CD4-positive, alpha-beta T cell treated with Interferon alpha-2 for 1 hour (primary cell): ENCODE results near the gene SFXN1.

Source experiments
- DNase-seq, 2 donors: peaks; one replicate each; pipeline ENCODE4 v3.0.0-alpha.2; 2020 to 2022

The SFXN1 gene

DNA sequence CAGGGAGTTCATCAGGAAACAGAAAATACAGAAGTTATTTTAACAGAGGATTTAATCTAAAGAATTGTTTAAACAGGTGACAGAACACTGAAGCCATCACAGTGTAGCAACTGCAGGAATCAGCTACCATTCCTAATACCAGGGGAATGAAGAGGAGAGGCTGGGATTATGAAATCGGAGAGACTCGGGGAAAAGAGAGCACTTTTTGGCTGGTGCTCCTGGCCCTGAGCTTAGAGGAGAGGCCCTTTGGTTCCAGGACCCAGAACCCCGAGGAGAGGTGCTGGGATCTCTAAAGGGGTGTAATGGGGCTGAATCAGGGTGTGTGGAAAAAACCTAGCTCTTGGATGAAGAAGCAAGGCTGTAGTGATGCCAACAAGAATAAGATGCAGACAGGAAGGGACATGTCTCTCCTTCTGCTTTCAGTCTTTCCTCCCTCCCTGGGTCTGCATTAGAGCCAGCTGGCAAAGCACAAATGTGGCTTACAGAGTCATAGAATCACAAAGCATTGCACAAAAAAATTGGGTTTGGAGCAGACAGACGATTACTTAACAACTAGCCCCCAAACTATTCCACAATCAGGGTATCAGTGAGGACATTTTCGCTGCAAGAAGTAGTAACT is 11.6 kb upstream of the SFXN1 start:
- no peak for DNase-seq

- no peak for DNase-seq
Observed at GRCh38 chr5:175467983-175468690, 10.2 kb upstream of the SFXN1 start.

DNA sequence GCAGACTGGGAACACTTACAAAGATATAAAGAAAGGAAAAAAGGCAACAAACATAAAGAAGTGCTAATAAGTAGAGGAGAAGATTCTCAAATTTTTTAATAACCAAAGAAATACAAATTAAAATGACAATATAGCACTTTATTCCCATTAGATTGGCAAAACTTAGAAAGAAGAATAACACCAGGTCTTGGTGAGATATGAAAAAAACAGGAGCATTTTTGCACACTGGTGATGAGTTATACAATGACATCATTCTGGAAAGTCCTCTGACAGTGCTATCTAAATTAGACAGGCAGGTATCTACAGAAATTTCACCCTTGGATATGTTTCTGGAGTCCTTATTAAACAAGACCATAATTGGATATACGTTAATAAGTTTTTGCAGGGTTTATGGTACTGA is 9.5 kb upstream of the SFXN1 start:
- no peak for DNase-seq

- DNase-seq, result no peak
Observed at GRCh38 chr5:175469916-175470315, 8.4 kb upstream of the SFXN1 start.

- DNase-seq, result no peak
Observed at GRCh38 chr5:175470781-175471180, 7.6 kb upstream of the SFXN1 start.

DNA sequence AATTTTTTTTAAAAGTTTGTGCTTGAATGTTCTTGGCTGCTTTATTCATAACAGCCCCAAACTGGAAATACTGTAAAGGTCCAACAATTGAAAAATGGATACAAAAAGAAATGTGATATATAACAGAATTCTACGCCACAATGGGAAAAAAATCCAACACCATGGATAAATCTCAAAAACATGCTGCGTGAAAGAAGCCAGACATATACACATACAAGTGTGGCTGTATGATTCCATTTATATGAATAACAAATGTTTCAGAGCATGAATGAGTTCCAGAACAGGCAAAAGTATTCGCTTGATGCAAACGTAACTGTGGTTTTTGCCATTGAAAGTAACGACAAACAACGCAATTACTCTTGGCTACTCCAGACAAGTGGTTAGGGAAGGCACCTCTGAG is 7.2 kb upstream of the SFXN1 start:
- no peak for DNase-seq

DNA sequence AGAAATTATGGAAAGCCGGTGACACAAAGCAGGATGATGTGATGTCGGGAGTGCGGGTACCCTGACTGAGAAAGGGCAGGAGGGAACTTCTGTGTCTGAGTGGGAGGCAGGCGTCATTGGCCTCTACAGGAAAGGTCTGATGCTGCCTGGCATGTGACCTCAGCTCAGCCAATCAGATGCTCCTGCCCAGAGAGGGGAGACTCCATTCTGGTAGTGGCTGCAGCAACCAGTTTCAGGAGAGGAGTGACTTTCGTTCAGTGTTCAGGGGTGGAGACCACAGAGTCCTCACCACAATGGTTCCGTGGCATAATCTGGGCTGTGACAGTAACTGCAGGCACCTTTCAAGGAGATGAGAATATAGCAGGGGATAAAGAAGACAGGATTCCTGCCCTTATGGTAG is 6.7 kb upstream of the SFXN1 start:
- DNase-seq, result no peak

GRCh38 chr5:175472378-175472777 is 6.0 kb upstream of the SFXN1 start:
- DNase-seq, result no peak

- DNase-seq, result no peak
Observed at GRCh38 chr5:175475248-175475647, 3.1 kb upstream of the SFXN1 start.

GRCh38 chr5:175477440-175477839 is 920 bp upstream of the SFXN1 start:
- no peak for DNase-seq

DNA sequence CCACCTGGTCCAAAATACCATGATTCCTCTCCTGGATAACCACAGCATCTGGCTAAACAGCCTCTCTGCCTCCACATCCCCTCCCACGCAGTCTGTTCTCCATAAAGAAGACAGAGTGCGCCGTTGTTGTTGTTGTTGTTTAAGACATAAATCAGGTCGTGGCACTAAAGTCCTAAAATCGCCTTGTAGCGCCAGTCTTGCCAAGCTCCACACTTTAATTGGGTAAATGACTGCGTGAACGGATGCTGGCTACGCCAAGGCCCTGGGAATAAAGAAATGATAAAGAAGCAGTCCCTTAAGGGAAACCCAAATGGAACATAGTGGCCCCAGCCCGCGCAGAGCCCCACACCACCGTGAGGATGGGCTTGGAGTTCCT is 364 bp upstream of the SFXN1 start:
- no peak for DNase-seq

DNA sequence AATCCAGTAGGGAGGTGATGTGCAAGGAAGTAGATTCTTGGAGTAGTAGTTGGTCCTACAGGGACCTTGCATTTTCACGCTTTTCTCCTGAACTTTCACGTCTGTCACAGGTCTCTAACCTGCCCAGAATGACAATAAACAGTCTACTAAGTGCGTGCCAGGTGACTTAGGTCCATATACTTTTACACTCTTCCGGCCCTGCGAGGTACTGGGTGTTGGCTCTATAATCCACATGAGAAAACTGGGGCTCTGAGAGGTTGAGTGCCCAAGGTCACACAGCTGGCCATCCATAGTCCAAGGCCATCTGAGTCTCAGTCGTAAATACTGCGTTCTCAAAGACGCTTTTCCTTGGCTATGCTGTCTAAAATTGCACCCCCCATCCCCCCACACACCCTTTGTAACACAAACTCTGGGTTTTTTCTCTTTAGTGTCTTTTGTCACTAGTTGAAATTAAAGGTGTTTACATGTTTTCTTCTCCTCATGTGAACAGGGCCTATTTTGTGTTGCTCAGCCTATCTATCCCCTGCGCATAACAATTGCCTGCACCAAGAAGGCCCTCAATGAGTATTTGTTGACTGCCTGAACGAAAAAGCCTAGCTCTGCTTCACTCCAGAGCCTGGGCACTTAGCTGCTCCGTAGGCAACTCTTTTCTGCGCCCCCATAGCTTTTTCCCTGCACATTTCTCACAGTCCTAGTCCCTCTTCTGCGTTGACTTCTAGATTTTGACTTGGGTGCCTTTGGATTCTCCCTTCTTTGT is 943 bp downstream of the SFXN1 start:
- no peak for DNase-seq

- DNase-seq, result no peak
Observed at GRCh38 chr5:175483337-175483736, 5.0 kb downstream of the SFXN1 start.

DNA sequence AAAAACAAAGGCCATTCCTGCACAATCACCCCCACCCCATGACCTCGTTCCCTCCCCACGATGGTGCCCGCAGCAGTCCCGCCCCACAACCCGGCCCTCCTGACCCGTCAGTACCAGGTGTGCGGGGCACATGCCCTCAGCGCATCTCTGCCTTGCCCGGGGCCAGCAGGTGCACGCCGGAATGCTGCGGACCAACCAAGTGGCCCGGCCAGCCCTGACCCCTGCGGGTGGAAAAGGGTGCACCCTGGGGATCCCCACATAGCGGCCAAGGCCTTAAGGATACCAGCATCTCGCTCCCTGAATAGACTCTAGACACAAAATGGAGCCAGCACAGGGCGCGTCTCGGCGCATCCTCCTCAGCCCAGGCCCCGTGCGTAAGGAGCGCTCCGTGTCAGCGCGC is 6.0 kb downstream of the SFXN1 start:
- DNase-seq, result no peak

- DNase-seq, result no peak
Observed at GRCh38 chr5:175484829-175485228, 6.5 kb downstream of the SFXN1 start.

DNA sequence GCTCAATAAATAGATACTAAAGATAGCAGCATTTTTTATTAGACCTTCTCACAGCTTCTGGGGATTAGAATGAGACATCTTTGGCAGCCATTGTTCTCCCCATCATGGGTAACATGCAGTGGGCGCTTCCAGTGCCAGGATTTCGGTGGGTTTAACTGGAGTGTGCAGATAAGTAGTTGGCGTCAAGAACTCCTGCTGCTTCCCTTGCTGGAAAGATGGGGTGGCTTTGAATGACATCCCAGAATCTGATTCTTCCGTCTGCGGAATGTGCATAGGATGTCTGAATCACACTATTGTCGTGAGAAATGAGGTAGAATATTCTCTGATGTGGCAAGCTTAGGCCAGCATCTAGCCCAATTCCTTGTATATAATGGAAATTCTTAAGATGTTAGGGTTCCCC is 7.3 kb downstream of the SFXN1 start:
- no peak for DNase-seq

- no peak for DNase-seq
Observed at GRCh38 chr5:175487514-175488222, 9.3 kb downstream of the SFXN1 start.

DNA sequence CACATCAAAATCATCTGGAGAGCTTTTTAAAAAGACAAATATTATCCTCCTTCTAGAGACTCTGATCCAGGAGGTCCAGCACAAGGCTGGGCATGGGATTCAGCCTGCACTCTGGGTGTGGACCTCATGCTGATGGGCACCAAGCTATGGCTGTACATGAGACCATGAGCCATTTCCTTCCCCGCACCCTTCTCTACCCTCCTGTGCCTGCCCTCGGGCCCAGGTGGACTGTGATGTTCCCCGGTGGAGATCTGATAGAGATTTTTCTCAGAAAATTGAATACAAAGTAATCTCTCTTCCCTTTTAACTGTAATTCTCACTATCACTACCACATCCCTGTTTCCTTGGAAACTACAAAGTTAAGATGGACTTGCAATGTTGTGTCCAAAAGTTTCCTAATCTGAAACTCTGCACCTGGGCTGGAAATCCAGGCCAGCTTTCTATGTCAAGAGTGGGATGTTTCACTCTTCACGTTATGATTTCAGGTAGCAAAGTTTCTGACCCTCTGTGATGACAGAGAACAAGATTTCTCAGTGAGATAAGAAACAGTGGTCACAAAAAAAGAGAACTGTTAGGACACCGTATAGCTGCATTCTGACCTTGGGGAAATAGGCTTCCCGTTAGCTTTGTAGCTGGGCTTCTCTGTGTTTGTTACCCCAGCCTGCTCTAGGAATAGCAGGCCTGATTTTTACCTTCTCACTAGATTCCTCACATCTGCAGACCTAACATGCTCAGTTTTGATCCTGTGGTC is 11.5 kb downstream of the SFXN1 start:
- no peak for DNase-seq

DNA sequence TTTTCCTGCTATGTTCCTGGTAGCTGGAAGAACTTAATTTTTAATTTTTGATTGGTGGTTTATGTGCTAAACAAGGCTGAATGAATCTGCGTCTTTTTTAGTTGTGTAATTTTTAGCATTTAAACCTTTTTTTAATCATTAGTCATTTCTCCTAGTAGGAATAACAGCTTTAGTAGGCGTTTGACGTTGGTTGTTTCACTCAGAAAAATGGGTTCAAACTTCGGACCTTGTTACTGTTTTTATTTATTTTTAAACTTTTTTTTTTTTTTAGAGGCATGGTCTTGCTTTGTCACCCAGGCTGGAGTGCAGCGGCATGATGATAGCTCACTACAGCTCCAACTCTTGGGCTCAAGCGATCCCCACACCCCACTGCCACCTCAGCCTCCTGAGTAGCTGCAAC is 12.9 kb downstream of the SFXN1 start:
- DNase-seq, result no peak

DNA sequence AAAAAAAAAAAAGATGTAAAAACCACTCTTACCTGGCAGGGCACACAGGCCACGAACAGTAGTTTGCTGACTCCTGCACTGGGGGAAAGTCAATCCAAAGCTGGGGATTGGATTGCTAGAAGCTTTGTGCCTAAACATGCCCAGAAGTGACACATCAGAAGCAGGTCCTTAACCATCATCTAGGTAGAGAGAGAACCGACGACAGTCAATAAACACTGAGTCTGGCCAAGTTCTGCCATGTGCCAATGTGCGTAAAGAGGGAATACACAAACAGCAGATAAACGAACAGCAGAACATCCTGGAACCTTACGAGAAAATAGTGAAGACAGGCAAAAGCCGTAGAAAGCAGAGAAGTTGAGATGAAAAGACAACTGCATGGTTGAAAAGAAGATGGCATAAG is 14.9 kb downstream of the SFXN1 start:
- no peak for DNase-seq

DNA sequence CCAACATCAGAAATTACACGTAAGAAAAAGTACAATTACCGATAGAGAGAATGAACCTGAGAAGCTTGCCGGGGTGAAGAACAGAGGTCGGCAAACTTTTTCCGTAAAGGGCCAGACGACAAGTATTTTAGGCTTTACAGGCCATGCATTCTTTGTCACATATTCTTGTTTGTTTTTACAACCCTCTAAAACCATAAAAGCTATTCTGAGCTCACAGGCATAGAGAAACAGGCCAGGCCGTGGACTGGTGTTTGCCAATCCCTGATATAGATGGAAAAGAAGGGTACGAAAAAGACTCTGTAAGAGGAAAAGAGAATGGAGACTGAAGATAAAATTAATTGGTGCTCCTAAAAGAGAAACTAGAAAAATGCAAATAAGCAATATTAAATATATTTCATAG is 15.4 kb downstream of the SFXN1 start:
- no peak for DNase-seq

- no peak for DNase-seq
Observed at GRCh38 chr5:175494264-175495183, 16.2 kb downstream of the SFXN1 start.
